COLO668 (cell line): ENCODE measurements around the gene CNOT4.

ENCODE experiments used
- DNase-seq: peaks from one replicate; lab custom pipeline; 2025; ENCODE audit not compliant: unreplicated experiment; lab: John Stamatoyannopoulos, UW

CNOT4 gene, protein sequence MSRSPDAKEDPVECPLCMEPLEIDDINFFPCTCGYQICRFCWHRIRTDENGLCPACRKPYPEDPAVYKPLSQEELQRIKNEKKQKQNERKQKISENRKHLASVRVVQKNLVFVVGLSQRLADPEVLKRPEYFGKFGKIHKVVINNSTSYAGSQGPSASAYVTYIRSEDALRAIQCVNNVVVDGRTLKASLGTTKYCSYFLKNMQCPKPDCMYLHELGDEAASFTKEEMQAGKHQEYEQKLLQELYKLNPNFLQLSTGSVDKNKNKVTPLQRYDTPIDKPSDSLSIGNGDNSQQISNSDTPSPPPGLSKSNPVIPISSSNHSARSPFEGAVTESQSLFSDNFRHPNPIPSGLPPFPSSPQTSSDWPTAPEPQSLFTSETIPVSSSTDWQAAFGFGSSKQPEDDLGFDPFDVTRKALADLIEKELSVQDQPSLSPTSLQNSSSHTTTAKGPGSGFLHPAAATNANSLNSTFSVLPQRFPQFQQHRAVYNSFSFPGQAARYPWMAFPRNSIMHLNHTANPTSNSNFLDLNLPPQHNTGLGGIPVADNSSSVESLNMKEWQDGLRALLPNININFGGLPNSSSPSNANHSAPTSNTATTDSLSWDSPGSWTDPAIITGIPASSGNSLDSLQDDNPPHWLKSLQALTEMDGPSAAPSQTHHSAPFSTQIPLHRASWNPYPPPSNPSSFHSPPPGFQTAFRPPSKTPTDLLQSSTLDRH

GRCh38 chr7:135509839-135510591, at the start of gene CNOT4:
TSS of gene CNOT4 (minus strand) at chr7:135510102. CDS start at chr7:135438331, 71,771 bp downstream.
- DNase-seq, result peak; percentile 96

GRCh38 chr7:135558881-135559280, 49.0 kb upstream of the CNOT4 start:
- DNase-seq, result no peak

DNA sequence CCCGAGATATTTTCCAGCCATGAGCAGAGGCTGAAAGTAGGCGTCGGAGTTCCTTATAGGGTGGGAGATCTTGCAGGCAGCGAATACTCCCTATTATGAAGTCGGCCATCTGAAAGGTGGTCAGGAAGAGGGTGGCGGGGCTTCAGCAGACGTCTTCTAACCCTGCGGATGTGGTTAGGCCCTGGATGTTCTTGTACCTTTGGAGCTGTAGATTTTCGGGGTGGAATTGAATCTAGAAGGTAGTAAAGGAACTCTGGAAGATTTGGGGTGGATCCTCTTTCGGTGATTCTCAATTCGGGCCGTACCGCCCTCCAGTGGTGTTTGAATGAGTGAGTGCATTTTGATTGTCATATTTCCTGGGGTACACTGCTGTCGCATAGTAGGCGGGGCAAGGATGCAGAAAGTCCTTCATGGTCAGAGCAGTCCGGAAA, 48.5 kb upstream of the CNOT4 start:
- DNase-seq, result peak; percentile 61

GRCh38 chr7:135557455-135558336, 47.8 kb upstream of the CNOT4 start, which contains the start of gene NUP205:
TSS of gene NUP205 (plus strand) at chr7:135557917. CDS start at chr7:135557945, 28 bp downstream.
- peak; percentile 70 for DNase-seq

DNA sequence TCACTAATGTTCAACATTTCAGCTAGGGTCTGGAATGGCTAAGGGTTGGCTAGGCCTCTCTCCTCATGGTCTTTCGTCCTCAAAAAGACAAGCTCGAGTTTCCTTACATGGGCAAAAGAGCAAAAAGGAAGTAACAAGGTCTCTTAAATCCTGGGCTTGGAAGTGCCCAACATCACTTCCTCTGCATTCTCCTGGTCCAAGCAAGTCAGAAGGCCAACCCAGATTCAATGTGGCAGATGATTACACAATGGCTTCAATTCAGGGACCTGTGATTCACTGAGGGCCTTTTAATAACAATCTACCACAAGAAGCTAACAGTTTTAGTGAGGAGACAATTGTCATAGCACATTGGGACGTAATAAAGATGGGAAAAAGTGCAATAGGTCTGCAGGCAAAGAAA, 43.4 kb upstream of the CNOT4 start:
- DNase-seq, result no peak

- DNase-seq, result no peak
Observed at GRCh38 chr7:135552148-135552547, 42.2 kb upstream of the CNOT4 start.

- no peak for DNase-seq
Observed at GRCh38 chr7:135550196-135550595, 40.3 kb upstream of the CNOT4 start.

- no peak for DNase-seq
Observed at GRCh38 chr7:135541029-135541428, 31.1 kb upstream of the CNOT4 start.

GRCh38 chr7:135539629-135540028, 29.7 kb upstream of the CNOT4 start:
- no peak for DNase-seq

DNA sequence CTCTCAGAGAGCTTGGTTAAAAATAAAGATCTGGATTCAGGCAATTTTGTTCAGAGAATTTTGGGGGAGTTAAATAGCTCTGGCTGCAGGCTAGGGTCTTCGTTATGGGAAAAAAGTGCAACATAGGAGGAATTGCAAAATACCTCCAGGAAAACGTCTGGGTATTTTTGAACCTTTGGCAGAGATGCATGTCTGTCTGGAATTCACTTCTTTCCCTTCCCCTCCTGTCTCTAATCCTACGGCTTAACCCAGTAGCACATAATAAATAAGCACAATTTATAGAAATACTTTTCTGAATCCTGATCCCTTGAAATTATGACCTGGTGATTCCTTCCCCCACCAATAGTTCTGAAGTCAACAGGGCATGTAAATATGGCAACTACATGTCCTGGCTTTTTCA, 28.5 kb upstream of the CNOT4 start:
- no peak for DNase-seq

- no peak for DNase-seq
Observed at GRCh38 chr7:135537905-135538304, 28.0 kb upstream of the CNOT4 start.

- DNase-seq, result no peak
Observed at GRCh38 chr7:135537453-135537852, 27.6 kb upstream of the CNOT4 start.

DNA sequence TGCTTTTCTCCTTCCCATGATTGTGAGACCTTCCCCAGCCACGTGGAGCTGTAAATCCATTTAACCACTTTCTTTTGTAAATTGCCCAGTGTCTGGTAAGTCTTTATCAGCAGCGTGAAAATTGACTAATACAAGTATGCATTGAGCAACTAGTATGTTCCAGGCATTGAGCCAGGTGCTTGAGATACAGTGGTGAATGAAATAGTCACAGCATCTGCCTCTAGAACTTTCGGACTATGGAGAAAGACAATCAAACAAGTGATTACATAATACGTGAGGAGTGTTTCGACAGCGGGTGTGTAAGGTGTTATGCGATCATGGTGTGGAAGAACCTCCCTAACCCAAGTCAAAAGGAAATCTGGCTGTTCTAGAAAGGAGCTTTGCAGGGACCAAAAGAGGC, 26.2 kb upstream of the CNOT4 start:
- no peak for DNase-seq

DNA sequence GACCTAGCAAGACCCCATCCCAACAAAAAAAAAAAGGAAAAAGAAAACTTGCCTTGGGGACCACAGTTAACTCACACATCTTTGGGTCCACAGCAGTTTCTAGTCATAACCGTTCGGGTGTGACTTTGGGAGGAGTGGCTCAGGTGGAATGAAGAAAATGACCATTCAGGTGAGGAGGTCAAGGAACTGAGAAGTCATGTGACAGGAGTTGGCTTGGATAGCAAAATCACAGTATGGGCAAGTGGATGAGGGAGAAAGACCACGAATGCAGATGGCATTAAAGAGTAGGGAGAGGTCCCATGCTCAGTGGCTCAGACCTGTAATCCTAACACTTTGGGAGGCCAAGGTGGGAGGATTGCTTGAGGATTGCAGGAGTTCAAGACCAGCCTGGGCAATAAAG, 17.1 kb upstream of the CNOT4 start:
- no peak for DNase-seq

DNA sequence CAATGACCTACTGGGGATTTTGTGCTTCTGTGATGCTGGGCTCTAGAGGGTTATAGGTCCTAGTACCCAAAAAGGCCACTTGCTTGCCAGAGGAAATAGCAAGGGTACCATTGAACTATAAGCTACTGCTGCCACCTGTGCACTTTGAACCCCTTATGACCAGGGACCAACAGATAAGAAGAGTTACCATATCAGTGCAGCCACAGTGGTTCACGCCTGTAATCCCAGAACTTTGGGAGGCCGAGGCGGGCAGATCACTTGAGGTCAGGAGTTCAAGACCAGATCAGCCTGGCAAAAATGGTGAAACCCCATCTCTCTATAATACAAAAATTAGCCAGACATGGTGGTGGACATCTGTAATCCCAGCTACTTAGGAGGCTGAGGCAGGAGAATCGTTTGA, 15.5 kb upstream of the CNOT4 start:
- no peak for DNase-seq

GRCh38 chr7:135523146-135523545, 13.2 kb upstream of the CNOT4 start:
- DNase-seq, result no peak

- no peak for DNase-seq
Observed at GRCh38 chr7:135522509-135522908, 12.6 kb upstream of the CNOT4 start.

DNA sequence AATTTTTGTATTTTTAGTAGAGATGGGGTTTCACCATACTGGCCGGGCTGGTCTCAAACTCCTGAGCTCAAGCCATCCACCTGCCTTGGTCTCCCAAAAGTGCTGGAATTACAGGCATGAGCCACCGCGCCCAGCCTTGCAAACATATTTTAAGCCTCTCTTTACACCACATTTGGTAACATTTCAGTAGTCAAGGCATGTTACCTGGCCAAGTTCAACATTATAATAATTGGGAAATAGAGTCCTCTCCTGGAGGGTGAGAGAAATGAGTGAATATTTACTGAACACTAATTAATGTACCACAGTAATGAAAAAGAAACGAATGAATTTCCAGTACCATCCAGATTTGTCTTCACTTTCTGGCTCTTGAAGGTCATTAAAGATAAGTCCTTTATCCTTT, 10.0 kb upstream of the CNOT4 start:
- DNase-seq, result no peak

DNA sequence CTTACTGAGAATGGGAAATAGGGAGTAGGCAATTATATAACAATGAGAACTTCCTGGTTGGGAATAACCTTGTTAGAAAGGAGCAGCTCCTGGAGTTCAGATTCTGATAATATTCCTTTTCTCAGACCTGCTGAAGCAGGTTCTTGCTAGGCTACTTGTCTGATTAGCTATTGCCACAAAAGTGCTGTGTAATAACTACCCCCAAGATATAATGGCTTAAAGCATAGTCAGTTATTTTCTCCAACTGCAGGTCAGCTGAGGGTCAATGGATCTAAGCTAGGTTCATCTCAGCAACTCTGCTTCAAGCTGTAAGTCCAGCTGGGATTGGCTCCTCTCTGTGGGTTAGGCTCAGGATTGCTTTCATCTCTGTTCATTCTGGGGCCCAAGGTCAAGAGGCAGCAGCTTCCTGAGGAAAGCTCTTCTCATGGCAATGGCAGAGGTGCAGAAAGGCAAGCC, 9.4 kb upstream of the CNOT4 start:
- no peak for DNase-seq

GRCh38 chr7:135518748-135519147, 8.8 kb upstream of the CNOT4 start:
- DNase-seq, result no peak
